Neutrophil (primary cell): ENCODE results near the gene TMEM219.

Source experiments
- H3K27ac ChIP-seq: fragments of 200-600 bp; sonication (generic); 2 replicates; pipeline ENCODE4 v1.5.1; 2016; ENCODE audit warnings: mild to moderate bottlenecking, moderate library complexity
- H3K27me3 ChIP-seq: fragments of 200-600 bp; sonication (generic); 2 replicates; pipeline ENCODE4 v1.6.0; 2016; ENCODE audit warnings: mild to moderate bottlenecking
- H3K36me3 ChIP-seq: fragments of 200-600 bp; sonication (generic); 2 replicates; pipeline ENCODE4 v1.5.1; 2017
- H3K4me1 ChIP-seq, 2 experiments: fragments of 200-600 bp in 1 of 2; sonication (generic) in 1 of 2; 1 replicate in 1 of 2; 2 replicates in 1 of 2; pipeline versions ENCODE4 v1.5.1 to v1.6.1; 2013 to 2016; ENCODE audit warnings: low read depth in 1 of 2, low read length in 1 of 2, mild to moderate bottlenecking in 1 of 2, moderate library complexity in 1 of 2; ENCODE audit not compliant: control insufficient read depth in 1 of 2, insufficient read depth in 1 of 2
- H3K4me3 ChIP-seq, 2 experiments: fragments of 200-600 bp in 1 of 2; sonication (generic) in 1 of 2; 1 replicate in 1 of 2; 2 replicates in 1 of 2; pipeline ENCODE4 v1.5.1; 2013 to 2016; ENCODE audit warnings: low read depth in 1 of 2, low read length in 1 of 2, mild to moderate bottlenecking in 1 of 2, moderate library complexity in 1 of 2
- H3K9me3 ChIP-seq: fragments of 200-600 bp; sonication (generic); 2 replicates; pipeline ENCODE4 v1.5.1; 2016
- TF ChIP-seq, protein P1 (sequence below): fragments of 200-600 bp; sonication (generic); IDR thresholded peaks from 2 replicates; pipeline ENCODE4 v1.5.1; 2016; ENCODE audit warnings: antibody characterized with exemption

Gene TMEM219

DNA sequence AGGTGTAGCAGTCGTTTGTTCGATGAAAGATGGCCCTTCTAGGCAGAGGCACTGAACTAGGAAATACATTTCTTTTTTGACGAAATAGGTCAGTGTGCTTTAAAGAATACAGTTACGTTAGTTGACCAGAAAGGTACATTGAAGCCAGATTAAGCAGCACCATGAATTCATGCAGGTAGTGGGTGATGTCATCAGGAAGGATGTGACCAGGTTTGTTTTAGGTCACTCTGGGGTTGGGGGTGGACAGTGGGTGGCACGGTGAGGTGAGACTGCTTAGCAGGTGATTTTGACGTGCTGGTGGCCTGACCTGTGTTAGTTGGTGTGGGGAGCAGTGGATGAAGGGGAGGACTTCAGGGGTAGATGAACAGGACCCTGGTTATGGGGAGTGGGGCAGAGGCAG is 37.7 kb downstream of the TMEM219 start:
- H3K9me3 ChIP-seq: no peaks in the 10 kb centered on the region
- no peak overlapping the region for H3K4me3 ChIP-seq
- H3K4me1 ChIP-seq: peaks cover 16% of the 10 kb centered on the region in 2 experiments
- H3K27ac ChIP-seq: no peak overlapping the region
- TF ChIP-seq, protein P1, sequence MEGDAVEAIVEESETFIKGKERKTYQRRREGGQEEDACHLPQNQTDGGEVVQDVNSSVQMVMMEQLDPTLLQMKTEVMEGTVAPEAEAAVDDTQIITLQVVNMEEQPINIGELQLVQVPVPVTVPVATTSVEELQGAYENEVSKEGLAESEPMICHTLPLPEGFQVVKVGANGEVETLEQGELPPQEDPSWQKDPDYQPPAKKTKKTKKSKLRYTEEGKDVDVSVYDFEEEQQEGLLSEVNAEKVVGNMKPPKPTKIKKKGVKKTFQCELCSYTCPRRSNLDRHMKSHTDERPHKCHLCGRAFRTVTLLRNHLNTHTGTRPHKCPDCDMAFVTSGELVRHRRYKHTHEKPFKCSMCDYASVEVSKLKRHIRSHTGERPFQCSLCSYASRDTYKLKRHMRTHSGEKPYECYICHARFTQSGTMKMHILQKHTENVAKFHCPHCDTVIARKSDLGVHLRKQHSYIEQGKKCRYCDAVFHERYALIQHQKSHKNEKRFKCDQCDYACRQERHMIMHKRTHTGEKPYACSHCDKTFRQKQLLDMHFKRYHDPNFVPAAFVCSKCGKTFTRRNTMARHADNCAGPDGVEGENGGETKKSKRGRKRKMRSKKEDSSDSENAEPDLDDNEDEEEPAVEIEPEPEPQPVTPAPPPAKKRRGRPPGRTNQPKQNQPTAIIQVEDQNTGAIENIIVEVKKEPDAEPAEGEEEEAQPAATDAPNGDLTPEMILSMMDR: no peak
- H3K27me3 ChIP-seq: no peaks in the 10 kb centered on the region
- peaks cover 56% of the 10 kb centered on the region for H3K36me3 ChIP-seq

DNA sequence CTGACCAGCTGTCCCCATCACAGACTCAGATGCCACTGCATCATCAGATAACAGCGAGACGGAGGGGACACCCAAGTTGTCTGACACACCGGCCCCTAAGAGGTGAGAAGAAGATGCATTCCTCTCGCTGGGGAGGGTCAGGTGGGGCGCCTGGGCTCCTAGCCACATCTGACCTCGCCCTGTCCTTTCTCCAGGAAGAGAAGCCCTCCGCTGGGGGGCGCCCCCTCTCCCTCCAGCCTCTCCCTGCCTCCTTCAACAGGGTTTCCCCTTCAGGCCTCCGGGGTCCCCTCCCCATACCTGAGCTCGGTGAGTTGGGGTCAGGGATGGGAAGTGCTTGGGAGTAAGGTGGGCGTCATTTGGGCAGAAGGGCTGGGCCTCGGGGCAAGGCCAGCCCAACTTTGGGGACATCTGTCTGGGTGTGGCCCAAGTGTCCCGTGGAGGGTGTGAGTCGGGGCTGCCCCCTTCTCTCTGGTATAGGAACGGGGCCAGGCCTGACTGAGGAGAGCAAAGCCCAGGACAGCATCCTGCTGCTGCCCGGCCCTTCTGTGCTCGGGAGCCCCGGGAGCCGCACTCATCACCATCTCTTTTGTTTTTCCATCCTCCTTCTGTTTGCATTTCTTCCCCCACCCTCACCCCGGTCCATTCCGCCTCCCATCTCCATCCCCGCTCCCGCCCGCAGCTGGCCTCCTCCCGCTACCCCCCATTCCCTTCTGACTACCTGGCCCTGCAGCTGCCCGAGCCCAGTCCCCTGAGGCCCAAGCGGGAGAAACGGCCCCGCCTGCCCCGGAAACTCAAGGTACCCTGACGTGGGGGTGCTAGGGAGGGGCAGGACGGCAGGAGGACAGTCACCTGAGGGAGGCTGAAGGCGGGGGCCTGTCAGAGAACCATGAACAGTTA is 39.1 kb downstream of the TMEM219 start:
- TF ChIP-seq, protein P1: no peak
- H3K27me3 ChIP-seq: no peaks in the 10 kb centered on the region
- H3K4me3 ChIP-seq: no peak overlapping the region
- H3K27ac ChIP-seq: no peak overlapping the region
- H3K36me3 ChIP-seq: peaks cover 67% of the 10 kb centered on the region
- H3K4me1 ChIP-seq: peaks cover 9% of the 10 kb centered on the region in 2 experiments
- H3K9me3 ChIP-seq: no peaks in the 10 kb centered on the region

DNA sequence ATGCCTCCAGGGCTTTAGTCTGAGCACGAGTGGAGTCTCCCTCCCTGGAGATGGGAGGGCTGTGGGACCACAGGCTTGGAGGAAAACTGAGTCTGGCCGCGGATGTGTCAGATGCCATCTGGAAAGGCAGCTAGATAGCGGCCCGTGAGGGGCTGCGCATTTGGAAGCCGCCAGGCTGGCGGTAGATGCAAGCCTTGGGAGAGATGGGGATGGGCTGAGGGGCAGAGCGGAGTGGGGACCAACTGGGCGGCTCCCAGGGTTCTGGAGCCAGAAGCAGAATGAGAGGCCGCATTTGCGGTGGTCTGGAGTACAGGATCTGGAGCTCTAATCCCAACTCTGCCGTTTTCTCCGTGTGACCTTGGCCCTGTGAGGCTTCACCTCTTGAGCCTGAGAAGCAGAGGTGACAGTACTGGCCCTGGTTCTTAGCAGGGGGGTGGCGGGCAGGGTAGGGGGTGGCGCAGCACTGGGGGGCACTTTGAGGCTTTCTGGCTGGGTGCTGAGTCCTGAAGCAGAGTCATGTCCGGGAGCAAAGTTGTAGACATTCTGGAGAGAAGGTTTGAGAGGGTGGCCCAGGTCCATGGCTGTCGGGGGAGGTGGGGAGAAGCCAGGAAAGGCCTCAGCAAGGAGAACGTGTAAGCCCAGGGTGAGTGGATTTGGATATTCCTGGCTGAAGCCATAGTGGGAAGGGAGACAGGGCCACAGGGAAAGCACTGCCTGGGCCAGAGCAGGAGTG is 40.9 kb downstream of the TMEM219 start:
- H3K9me3 ChIP-seq: no peaks in the 10 kb centered on the region
- H3K4me1 ChIP-seq: no peaks in the 10 kb centered on the region
- no peaks in the 10 kb centered on the region for H3K27me3 ChIP-seq
- H3K27ac ChIP-seq: no peak overlapping the region
- no peak overlapping the region for H3K4me3 ChIP-seq
- TF ChIP-seq, protein P1: no peak
- H3K36me3 ChIP-seq: peaks cover 72% of the 10 kb centered on the region

DNA sequence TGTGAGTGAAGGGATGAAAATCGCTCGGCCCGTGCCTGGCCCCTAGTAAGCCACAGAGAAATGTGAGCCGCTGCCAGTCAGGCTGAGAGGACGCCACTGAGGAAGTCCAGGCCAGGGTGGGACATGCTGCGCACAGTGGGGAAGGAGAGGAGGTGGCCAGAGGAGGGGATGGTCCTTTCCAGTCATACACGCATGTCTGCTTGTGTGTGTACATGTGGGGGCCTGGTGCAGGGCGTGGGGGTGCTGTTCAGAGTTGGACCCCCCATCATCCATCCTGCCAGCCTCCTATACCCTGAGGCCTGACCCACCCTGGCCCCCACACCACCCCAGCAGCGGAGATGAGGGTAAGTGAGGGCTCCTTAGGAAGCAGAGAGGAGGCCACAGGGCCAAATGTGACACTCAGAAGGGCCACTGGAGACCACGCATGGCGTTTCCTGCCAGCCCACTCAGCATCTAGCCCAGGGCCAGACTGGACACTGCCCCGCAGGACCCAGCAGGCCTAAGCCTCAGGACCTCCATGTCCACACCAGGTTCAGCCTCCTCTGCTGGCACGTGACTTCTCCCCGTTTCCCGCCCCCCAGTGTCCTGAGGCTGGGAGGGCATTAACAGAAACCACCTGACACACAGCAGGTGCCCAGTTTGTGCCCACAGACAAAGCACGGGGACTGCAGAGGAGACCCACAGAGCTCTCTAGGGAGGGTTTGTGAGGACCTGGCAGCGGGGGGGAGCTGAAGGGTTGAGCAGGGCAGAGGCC is 42.0 kb downstream of the TMEM219 start:
- Histone ChIP-seq H3K4me1 (no peaks in the 10 kb centered on the region), H3K27ac (no peak overlapping the region), H3K9me3 (no peaks in the 10 kb centered on the region), H3K4me3 (no peak overlapping the region), H3K27me3 (peaks cover 4% of the 10 kb centered on the region), H3K36me3 (peaks cover 72% of the 10 kb centered on the region)
- TF ChIP-seq, protein P1: no peak

DNA sequence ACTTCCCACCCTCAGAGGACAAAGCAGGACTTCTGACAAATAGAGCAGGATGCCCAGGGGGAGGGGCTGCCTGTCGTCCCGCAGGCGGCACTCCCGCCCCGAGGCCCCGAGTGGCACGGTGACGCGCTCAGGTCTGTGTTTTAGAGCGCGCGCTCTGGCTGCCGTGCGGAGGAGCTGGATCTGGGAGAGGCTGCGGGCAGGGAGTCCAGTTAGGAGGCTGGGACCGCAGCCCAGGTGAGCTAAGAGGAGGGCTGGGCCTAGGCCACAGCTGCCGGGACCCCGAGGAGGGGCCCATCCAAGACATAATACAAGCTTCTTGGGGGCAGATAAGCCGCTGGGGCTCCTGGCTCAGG is 42.5 kb downstream of the TMEM219 start:
- peaks cover 69% of the 10 kb centered on the region for H3K36me3 ChIP-seq
- no peaks in the 10 kb centered on the region for H3K9me3 ChIP-seq
- H3K4me1 ChIP-seq: no peaks in the 10 kb centered on the region
- TF ChIP-seq, protein P1: no peak
- H3K27ac ChIP-seq: no peak overlapping the region
- H3K27me3 ChIP-seq: peaks cover 9% of the 10 kb centered on the region
- no peak overlapping the region for H3K4me3 ChIP-seq
